Measurements from ENCODE around the gene TOX2.

Gene TOX2

GRCh38 chr20:43959079-43959919 is 44.6 kb downstream of the TOX2 start:
- TF ChIP-seq ZFX (IDR thresholded peaks at IDR 0.05; ENCODE audit: borderline replicate concordance), result no peak
- TF ChIP-seq, protein P1, sequence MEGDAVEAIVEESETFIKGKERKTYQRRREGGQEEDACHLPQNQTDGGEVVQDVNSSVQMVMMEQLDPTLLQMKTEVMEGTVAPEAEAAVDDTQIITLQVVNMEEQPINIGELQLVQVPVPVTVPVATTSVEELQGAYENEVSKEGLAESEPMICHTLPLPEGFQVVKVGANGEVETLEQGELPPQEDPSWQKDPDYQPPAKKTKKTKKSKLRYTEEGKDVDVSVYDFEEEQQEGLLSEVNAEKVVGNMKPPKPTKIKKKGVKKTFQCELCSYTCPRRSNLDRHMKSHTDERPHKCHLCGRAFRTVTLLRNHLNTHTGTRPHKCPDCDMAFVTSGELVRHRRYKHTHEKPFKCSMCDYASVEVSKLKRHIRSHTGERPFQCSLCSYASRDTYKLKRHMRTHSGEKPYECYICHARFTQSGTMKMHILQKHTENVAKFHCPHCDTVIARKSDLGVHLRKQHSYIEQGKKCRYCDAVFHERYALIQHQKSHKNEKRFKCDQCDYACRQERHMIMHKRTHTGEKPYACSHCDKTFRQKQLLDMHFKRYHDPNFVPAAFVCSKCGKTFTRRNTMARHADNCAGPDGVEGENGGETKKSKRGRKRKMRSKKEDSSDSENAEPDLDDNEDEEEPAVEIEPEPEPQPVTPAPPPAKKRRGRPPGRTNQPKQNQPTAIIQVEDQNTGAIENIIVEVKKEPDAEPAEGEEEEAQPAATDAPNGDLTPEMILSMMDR (IDR thresholded peaks at IDR 0.05), result no peak
- no peak overlapping the region for H3K27ac ChIP-seq

GRCh38 chr20:43959920-43960227 is 45.2 kb downstream of the TOX2 start:
- no peak for TF ChIP-seq ZFX (IDR thresholded peaks at IDR 0.05; ENCODE audit: borderline replicate concordance)
- TF ChIP-seq, protein P1 (IDR thresholded peaks at IDR 0.05), result no peak
- H3K27ac ChIP-seq, result no peak overlapping the region

- no peak overlapping the region for H3K27ac ChIP-seq
- TF ChIP-seq, protein P1 (IDR thresholded peaks at IDR 0.05), result no peak
Measured at GRCh38 chr20:43960231-43960630, 45.6 kb downstream of the TOX2 start.

GRCh38 chr20:43961116-43961515 is 46.5 kb downstream of the TOX2 start:
- TF ChIP-seq, protein P1 (IDR thresholded peaks at IDR 0.05), result no peak
- TF ChIP-seq ZFX (IDR thresholded peaks at IDR 0.05; ENCODE audit: borderline replicate concordance), result no peak
- H3K27ac ChIP-seq, result no peak overlapping the region

GRCh38 chr20:43961541-43962471 is 47.2 kb downstream of the TOX2 start:
- no peak for TF ChIP-seq ZFX (IDR thresholded peaks at IDR 0.05; ENCODE audit: borderline replicate concordance)
- TF ChIP-seq, protein P1 (IDR thresholded peaks at IDR 0.05), result no peak
- no peak overlapping the region for H3K27ac ChIP-seq

GRCh38 chr20:43962530-43962929 is 47.9 kb downstream of the TOX2 start:
- TF ChIP-seq, protein P1 (IDR thresholded peaks at IDR 0.05), result no peak
- no peak for TF ChIP-seq ZFX (IDR thresholded peaks at IDR 0.05; ENCODE audit: borderline replicate concordance)
- no peak overlapping the region for H3K27ac ChIP-seq

- no peak overlapping the region for H3K27ac ChIP-seq
- no peak for TF ChIP-seq ZFX (IDR thresholded peaks at IDR 0.05; ENCODE audit: borderline replicate concordance)
- TF ChIP-seq, protein P1 (IDR thresholded peaks at IDR 0.05), result no peak
Measured at GRCh38 chr20:43963233-43963632, 48.6 kb downstream of the TOX2 start.

Measured in 22Rv1 (cell line).